Stimulated activated CD4-positive, alpha-beta T cell treated with anti-CD3 and anti-CD28 coated beads, Interleukin-15, amount 100 ng/mL, for 24 hours (primary cell): ENCODE data around the gene CHMP3.
"Not testable (repeated sequence)": the region's sequence is repeated elsewhere in the genome, so short reads cannot be mapped to it uniquely, and the experiment has no call there.

ENCODE experiments used
- DNase-seq: peaks from one replicate; pipeline ENCODE4 v3.0.0-alpha.2; 2020

CHMP3 gene

DNA sequence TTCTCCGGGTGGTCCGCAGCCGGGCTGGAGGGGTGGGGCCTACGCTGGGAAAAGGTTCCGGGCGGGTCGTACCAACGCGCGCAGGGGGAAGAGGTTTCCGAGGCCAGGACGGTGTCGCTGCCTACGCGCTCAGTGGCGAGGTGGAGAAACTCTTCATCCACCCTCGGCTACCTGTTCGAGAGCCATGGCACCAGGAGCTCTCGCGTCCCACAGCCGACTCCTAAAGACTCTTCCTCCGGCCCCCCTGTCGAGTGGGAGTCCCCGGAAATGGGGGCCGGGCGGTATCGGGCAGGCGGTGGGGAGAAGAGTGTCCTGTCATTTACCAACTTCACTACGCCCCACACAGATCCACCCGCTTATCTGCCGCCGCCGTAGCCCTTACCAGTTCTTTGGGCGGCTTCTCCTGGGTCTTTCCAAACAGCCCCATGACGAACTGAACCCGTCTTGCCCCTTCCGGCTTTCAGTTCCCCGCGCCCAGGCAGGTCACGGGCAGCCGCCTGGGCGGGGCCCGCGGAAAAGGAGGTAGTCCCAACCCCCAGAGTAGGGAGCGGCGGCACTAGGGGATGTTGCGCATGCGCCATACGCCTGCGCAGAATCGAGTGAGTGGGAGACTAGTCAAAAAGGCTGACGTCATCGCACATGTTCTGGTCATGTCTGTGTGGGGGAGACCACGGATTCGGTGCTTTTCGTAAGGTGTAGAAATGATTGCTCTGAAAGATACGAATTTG lies at the start of gene CHMP3:
CHMP3 (minus strand) TSS at position 522 of the 728 bp plus-strand sequence; CDS start at position 427, 95 bp downstream.
- DNase-seq, result peak; percentile 97

DNA sequence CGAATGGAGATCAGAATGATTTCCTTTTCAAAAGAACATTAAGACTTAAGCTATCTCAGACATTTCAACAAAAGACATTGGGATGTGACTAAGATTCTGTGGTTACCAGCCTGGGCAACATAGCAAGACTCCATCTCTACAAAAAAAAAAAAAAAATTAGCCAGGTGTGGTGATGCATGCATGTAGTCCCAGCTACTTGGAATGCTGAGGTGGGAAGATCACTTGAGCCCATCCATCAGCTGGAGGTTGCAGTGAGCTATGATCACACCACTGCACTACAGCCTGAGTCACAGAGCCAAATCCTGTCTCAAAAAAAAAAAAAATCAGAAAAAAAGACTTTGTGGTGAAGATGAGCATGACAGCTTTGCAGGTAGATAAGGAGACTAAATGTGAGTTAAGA lies 47.6 kb upstream of the CHMP3 start:
- no peak for DNase-seq

DNA sequence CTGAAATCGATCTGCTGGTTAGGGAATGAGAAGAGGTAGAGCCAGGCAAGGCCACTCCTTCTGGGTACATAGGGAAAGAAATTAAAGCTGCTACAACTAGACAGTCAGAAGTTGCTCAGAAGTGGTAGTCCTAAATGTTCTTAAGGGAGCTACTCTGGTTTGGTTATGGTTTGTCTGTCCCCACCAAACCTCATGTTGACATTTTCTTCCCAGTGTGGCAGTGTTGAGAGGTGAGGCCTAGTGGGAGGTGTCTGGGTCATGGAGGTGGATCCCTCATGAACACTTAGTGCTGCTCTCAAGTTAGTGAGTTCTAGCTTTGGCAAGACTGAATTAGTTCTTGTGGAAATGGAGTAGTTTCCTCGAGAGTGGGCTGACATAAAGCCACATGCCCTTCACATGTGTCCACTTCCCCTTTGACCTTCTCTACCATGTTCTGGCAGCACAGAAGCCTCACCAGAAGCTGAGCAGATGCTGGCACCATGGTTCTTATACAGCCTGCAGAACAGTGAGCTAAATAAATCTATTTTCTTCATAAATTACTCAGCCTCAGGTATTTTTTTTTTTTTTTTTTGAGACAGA lies 45.7 kb upstream of the CHMP3 start:
- no peak for DNase-seq

DNA sequence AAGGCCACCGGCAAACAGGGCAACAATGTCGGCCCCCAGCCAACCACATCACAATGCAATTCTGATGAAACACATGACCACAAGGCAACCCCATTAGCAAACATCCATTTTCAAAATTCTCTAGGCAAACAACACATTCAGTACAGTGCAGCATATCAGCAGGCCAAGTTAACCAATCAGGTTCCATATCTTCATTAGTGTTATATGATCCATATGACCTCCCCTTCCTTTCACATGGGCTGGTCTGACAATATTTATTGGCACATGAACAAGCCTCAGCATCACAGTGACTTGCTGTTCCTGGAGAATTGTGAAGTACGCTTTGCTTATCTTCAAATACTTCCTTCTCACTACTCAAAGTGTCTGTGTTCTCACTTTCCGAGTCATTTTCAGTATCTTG lies 40.7 kb upstream of the CHMP3 start:
- no peak for DNase-seq

DNA sequence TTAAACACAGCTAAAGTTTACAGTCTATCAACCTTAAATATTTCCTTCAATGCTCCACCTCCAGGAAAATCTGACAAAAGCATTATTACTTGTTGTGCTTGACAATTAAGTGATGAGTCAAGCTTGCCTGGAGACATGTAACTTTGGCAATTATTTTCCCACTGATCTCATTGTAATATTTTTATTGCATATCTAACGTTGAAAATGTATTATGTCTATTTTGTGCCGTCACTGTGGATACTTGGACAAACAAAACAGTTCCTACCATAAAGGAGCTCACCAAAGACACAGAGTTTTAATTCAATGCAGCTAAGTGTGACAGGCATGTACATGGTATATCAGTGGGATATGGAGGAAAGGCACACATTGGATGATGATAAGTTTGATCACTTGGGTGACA lies 35.7 kb upstream of the CHMP3 start:
- no peak for DNase-seq

DNA sequence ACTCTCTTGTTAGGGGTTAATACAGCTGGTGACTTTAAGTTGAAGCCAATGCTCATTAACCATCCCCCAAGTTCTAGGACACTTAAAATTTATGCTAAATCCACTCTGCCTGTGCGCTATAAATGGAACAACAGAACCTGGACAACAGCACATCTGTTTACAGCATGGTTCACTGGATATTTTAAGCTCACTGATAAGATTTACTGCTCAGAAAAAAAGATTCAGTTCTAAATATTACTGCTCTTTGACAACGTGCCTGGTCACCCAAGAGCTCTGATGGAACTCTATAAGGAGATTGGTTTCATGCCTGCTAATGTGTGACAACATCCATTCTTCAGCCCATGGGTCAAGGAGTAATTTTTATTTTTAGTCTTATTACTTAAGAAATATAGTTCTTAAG lies 32.9 kb upstream of the CHMP3 start:
- DNase-seq, result no peak

GRCh38 chr2:86593266-86593665 lies 30.0 kb upstream of the CHMP3 start:
- no peak for DNase-seq

DNA sequence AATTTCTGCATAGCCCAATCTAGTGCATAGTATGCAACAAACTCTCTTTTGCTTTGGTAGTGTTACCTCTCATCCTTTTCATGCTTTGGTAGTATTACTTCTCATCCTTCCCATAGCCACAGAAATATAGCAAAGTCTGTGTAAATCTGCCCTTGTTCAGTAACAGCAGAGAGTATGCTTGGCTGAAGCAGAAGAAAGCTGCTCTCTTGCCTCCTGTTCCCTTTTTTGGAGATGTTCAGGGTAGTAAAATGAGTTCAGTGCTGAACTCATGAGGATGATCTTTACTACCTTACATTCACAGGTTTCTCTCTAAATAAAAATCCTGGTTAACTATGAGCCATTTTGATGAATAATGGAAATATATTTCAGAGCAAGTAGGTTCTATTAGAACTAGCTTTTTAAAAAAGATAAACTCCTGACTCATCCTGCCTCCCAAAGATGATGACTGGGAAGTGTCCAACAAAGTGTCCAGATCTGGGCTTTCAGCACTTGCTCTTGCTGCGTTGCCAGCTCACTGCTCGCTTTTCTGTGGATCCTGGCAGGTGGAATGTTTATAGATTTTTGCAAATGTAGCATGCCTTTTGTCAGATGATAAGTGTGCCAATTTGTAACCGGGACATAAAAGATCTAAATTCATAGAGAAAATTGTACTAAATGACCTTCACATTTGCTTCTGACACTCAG lies 29.4 kb upstream of the CHMP3 start:
- no peak for DNase-seq

DNA sequence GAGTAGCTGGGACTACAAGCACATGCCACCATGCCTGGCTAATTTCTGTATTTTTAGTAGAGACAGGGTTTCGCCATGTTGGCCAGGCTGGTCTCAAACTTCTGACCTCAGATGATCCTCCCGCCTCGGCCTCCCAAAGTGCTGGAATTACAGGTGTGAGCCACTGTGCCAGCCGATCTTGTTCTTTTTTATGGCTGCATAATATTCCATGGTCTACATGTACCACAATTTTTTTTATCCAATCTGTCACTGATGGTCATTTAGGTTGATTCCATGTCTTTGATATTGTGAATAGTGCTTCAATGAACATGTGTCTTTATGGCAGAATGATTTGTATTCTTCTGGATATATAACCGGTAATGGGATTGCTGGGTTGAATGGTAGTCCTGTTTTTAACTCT lies 26.5 kb upstream of the CHMP3 start:
- DNase-seq, result not testable (repeated sequence)

DNA sequence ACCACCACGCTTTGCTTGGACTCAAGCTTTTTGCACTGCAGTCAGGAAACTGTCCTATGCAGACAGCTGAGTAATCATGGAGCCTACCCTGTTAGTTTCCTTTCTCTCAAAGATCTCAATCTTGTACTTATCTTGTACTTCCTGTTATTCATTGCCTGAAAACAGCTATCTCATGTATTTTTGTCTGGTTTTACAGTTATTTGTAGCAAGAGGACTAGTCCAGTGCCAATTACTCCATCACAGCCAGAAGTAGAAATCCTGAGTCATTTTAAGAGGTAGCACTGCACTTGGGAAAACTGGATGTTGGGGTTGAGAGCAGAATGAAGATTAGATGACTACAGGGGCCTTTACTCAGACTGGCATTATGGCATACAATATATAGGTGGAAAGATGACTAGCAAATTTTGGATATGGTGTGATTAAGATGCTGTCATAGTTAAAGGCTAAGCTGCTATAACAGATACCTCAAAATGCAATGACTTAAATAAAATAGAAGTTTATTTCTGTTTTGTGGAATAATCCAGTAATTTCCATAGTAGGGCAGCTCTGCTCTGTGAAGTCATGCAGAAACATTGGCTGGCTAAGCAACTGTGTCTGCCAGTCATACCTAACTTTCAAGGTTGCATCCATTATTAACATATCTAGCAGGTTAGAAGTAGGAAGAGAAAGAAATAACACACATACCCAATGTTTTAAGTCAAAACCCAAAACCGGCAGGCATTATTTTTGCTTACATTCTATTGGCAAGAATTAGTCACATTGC lies 21.1 kb upstream of the CHMP3 start:
- DNase-seq, result peak; percentile 10

DNA sequence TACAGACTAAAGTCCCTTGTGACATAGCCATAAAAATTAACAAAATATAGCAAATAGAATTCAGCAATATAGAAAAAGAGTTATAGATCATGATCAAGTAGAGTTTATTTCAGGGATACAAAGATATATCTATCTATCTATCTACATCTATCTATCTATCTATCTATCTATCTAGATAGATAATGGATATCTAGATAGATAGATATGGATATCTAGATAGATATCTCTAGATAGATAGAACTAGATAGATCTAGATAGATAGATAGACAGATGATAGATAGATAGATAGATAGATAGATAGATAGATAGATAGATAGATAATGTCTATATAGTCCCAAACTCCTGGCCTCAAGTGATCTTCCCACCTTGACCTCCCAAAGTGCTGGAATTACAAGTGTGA lies 17.3 kb upstream of the CHMP3 start:
- DNase-seq, result no peak

GRCh38 chr2:86577817-86578456 lies 14.7 kb upstream of the CHMP3 start:
- no peak for DNase-seq

DNA sequence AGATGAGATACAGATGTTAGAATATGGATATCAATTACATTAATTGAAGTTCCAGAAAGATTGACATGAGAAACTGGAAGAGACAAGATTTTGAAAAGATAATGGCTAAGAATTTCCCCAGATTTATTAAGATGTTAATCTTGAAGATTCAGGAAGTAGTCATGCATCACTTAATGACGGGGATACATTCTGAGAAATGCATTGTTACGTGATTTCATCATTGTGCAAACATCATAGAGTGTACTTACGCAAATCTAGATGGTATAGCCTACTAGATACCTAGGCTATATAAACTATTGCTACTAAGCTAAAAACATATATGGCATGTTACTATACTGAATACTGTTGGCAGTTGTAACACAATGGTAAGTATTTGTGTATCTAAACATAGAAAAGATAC lies 6.8 kb upstream of the CHMP3 start:
- DNase-seq, result no peak

- no peak for DNase-seq
Measured at GRCh38 chr2:86566821-86567190, 3.6 kb upstream of the CHMP3 start.

- no peak for DNase-seq
Measured at GRCh38 chr2:86566158-86566820, 3.0 kb upstream of the CHMP3 start.

DNA sequence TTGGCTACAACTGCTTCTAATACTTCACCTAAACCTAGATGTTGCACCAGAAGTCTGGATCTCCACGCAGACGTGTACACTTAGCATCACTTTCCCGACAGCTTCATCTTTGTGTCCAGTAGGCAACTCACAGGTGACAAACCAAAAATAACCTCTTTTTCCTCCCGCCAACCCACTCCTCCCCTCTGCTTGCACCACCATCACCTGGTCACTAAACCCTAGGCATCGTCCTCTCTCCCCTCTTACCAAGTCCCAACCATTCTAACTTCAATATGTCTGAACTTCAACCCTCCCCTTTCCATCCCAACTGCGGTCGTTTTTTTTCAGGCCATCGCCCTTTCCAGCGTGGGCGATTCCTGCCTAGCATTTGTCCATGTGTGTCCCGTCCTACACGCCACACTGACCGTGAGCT lies 413 bp upstream of the CHMP3 start:
- no peak for DNase-seq

DNA sequence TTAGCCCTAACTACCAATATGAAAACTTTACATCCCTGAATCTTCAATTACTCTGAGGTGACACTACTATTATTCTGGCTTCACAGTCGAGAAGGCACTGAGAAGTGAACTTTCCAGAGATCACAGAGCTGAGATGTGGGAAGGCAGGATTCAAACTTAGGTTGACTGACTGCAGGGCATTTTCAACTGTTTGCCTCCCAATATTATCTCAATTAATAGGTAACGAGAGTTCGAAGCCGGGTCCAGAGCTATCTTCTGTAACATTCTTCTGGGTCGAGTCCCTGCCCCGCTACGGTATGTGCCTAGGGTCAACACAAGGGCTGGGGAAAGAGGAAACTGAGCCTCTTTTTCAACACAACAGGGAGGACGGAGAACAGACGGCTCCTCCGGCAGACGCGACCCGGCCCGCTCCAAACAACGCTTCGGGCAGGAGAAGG lies 740 bp downstream of the CHMP3 start:
- DNase-seq, result no peak

DNA sequence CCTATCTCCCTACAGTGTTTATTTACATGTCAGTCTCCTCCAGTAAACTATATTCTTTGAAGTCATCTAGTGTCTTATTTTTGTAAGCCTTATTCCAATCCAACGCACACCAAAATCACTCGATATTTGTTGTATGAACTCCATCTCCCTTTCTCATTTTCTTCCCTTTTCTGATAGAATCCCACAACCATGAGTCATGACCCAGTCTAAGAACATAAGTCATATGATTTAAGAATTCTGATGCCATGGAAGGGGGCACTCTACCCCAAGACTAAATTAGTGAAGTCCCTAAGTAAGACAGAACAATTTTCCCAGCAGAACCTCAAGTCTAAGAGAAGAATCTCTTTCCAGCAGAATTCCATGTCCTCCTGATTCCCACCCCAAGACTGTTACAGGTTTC lies 5.4 kb downstream of the CHMP3 start:
- no peak for DNase-seq

DNA sequence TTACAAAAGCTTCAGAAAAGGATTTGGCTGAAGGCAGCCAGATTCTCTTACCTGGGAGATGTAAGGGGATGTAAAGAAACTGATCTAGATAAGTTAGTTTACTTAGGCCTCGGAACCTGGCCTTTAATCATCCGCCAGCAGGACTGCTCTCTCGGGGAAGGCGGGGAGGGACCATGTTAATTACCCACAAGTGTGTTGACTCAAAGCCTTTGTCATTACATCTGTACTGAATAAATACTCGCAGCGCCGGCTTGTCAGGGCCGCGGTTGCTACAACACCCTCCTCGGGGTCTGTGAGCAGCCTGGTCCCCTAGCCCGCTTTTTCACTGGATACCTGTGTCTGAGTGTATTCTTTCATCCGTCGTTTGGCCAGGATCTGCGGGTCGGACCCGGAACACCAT lies 6.7 kb downstream of the CHMP3 start:
- DNase-seq, result no peak

- peak; percentile 6 for DNase-seq
Measured at GRCh38 chr2:86552889-86553288, 10.4 kb downstream of the CHMP3 start.

GRCh38 chr2:86549963-86550725 lies 13.1 kb downstream of the CHMP3 start:
- not testable (repeated sequence) for DNase-seq

GRCh38 chr2:86549440-86549839 lies 13.8 kb downstream of the CHMP3 start:
- not testable (repeated sequence) for DNase-seq
